Dermis blood vessel endothelial cell (primary cell): Measurements from ENCODE around the gene NRAP. TPM values are rescaled to one million over a fixed set of nuclear protein-coding genes. Genes with fewer than 3 reads are reported as not detected.
A peak's percentile ranks its signal among the peaks of the same experiment; 100 is the strongest.

Experiments used
- DNase-seq: peaks from one replicate; pipeline ENCODE4 v3.0.0; 2010
- total RNA-seq: library from RNA; depleted of rRNA; stranded (reverse); fragments of >200 nt; gene quantifications from 2 replicates; pipeline ENCODE4 v1.2.3, GENCODE V29; 2014

Gene NRAP
- total RNA-seq, 1 donor from 2014 or later = not detected

- DNase-seq = peak; percentile 31
These were observed 105.9 kb downstream of the NRAP start for GRCh38 chr10:113557903-113558321.

- DNase-seq = peak; percentile 89
These were observed 106.4 kb downstream of the NRAP start for GRCh38 chr10:113557424-113557862.

- DNase-seq = no peak
These were observed 108.1 kb downstream of the NRAP start for GRCh38 chr10:113555751-113556150.

GRCh38 chr10:113555245-113555644 lies 108.6 kb downstream of the NRAP start:
- DNase-seq = no peak

GRCh38 chr10:113554214-113554613 lies 109.6 kb downstream of the NRAP start:
- peak; percentile 84 for DNase-seq

- DNase-seq = no peak
These were observed 110.7 kb downstream of the NRAP start for GRCh38 chr10:113553149-113553548.

- DNase-seq = no peak
These were observed 111.1 kb downstream of the NRAP start, which contains the start of gene HABP2 for GRCh38 chr10:113552701-113553100. HABP2 (plus strand) TSS chr10:113553053; CDS start chr10:113553122, 69 bp downstream.

GRCh38 chr10:113552014-113552413 lies 111.8 kb downstream of the NRAP start:
- no peak for DNase-seq

- peak; percentile 86 for DNase-seq
These were observed 113.5 kb downstream of the NRAP start for GRCh38 chr10:113550365-113550764.

GRCh38 chr10:113549856-113550255 lies 114.0 kb downstream of the NRAP start:
- no peak for DNase-seq

- DNase-seq = no peak
These were observed 116.4 kb downstream of the NRAP start for GRCh38 chr10:113547426-113547825.

GRCh38 chr10:113544392-113544791 lies 119.4 kb downstream of the NRAP start:
- DNase-seq = no peak

- no peak for DNase-seq
These were observed 120.5 kb downstream of the NRAP start for GRCh38 chr10:113543107-113543955.

GRCh38 chr10:113541549-113541927 lies 122.3 kb downstream of the NRAP start:
- DNase-seq = no peak

- DNase-seq = no peak
These were observed 122.8 kb downstream of the NRAP start for GRCh38 chr10:113540845-113541548.

- peak; percentile 45 for DNase-seq
These were observed 124.1 kb downstream of the NRAP start for GRCh38 chr10:113539789-113540188.

Other genes starting within 250 kb of the NRAP start
- gene HABP2, start 111.0 kb downstream of the NRAP start, total RNA-seq = under 0.01 and 0.19 TPM in 2 replicates
- gene CASP7, start 15.9 kb upstream of the NRAP start, total RNA-seq = 64.5 and 71.8 TPM in 2 replicates
- not detected in 2 replicates for gene PLEKHS1, start 87.6 kb upstream of the NRAP start, total RNA-seq
- gene DCLRE1A, start 190.0 kb upstream of the NRAP start, total RNA-seq = 8.0 and 12.3 TPM in 2 replicates
- gene NHLRC2, start 190.6 kb upstream of the NRAP start, total RNA-seq = 15.8 and 22.6 TPM in 2 replicates